Activated naive CD8-positive, alpha-beta T cell treated with anti-CD3 and anti-CD28 coated beads, Interleukin-2, amount 10 ng/mL, durations not matched to agents 7 days and 5 days (primary cell): Measurements from ENCODE around the gene MAP3K6. TPM values are rescaled to one million over a fixed set of nuclear protein-coding genes. Genes with fewer than 3 reads are reported as not detected.
"Not testable (repeated sequence)": the region's sequence is repeated elsewhere in the genome, so short reads cannot be mapped to it uniquely, and the experiment has no call there.

Experiments
- ATAC-seq: fragments of 150-1000 bp; cut with Tn5 transposase; one replicate; pipeline ENCODE4 v1.10.0; 2021; ENCODE audit warnings: low read depth, moderate library complexity
- POLR2A ChIA-PET: fragments of 350-600 bp; sonication (Branson Sonifier 250); formaldehyde crosslinking; loops from one replicate; lab custom pipeline; 2021; ENCODE audit warnings: antibody characterized with exemption; lab: Charles Lee
- DNase-seq: peaks from one replicate; pipeline ENCODE4 v3.0.0; 2021
- H3K27ac Mint-ChIP-seq: one replicate; pipeline ENCODE4 v1.8.0; 2022; ENCODE audit warnings: mild to moderate bottlenecking, mixed read lengths
- H3K27me3 Mint-ChIP-seq: one replicate; pipeline ENCODE4 v1.8.0; 2022; ENCODE audit warnings: mild to moderate bottlenecking, moderate library complexity, mixed read lengths
- H3K36me3 Mint-ChIP-seq: one replicate; pipeline ENCODE4 v1.8.0; 2021; ENCODE audit warnings: mild to moderate bottlenecking, mixed read lengths
- H3K4me1 Mint-ChIP-seq: one replicate; pipeline ENCODE4 v1.8.0; 2021; ENCODE audit warnings: mixed read lengths
- H3K4me3 Mint-ChIP-seq: one replicate; pipeline ENCODE4 v1.8.0; 2022; ENCODE audit warnings: mild to moderate bottlenecking, moderate library complexity, mixed read lengths
- H3K9me3 Mint-ChIP-seq: one replicate; pipeline ENCODE4 v1.8.0; 2021; ENCODE audit warnings: mixed read lengths
- total RNA-seq, 2 experiments: library from RNA; stranded (reverse); gene quantifications; one replicate each; pipeline ENCODE4 v1.2.3, GENCODE V29; 2021

Gene MAP3K6
- total RNA-seq, result 1 to 10 TPM; 8.6 to 9.0 TPM

- H3K9me3 Mint-ChIP-seq, result no peaks in the 10 kb centered on the region
- peak within 1 kb of the TSS; percentile 84 for H3K27ac Mint-ChIP-seq
- H3K36me3 Mint-ChIP-seq, result no peaks in the 10 kb centered on the region
- no peaks in the 10 kb centered on the region for H3K27me3 Mint-ChIP-seq
- H3K4me3 Mint-ChIP-seq, result peak within 1 kb of the TSS; percentile 86
- DNase-seq (peak; percentile 77), ATAC-seq (peak; percentile 55)
- peaks cover 34% of the 10 kb centered on the region for H3K4me1 Mint-ChIP-seq
- POLR2A ChIA-PET, result interaction anchor here (0.5 to 2.8 kb wide), 8 partner anchors 9 to 479 kb away, joined by 3 to 15 read pairs (median 4); partner anchors contain the start of gene SYTL1
Observed at GRCh38 chr1:27366411-27367159, at the start of gene MAP3K6. MAP3K6 (minus strand) TSS chr1:27366961; CDS start chr1:27366597, 364 bp downstream.

- Mint-ChIP-seq H3K4me3 (no peak overlapping the region), H3K36me3 (peaks cover 47% of the 10 kb centered on the region), H3K27ac (no peak overlapping the region), H3K9me3 (no peaks in the 10 kb centered on the region), H3K4me1 (peaks cover 11% of the 10 kb centered on the region), H3K27me3 (no peaks in the 10 kb centered on the region)
- DNase-seq (no peak), ATAC-seq (no peak)
- POLR2A ChIA-PET, result interaction anchor here (1.2 kb wide), 1 partner anchor 194 kb away, joined by 3 read pairs; no protein-coding TSS in a partner anchor
Observed at GRCh38 chr1:27414091-27414490, 47.3 kb upstream of the MAP3K6 start.

- Mint-ChIP-seq H3K4me1 (peaks cover 7% of the 10 kb centered on the region), H3K27ac (no peak overlapping the region), H3K36me3 (peaks cover 47% of the 10 kb centered on the region), H3K27me3 (no peaks in the 10 kb centered on the region), H3K9me3 (no peaks in the 10 kb centered on the region), H3K4me3 (no peak overlapping the region)
- POLR2A ChIA-PET, result interaction anchor here (1.2 kb wide), 1 partner anchor 195 kb away, joined by 3 read pairs; no protein-coding TSS in a partner anchor
- DNase-seq (no peak), ATAC-seq (no peak)
Observed at GRCh38 chr1:27413004-27413403, 46.2 kb upstream of the MAP3K6 start.

- POLR2A ChIA-PET, result no interaction called here
- Mint-ChIP-seq H3K27me3 (no peaks in the 10 kb centered on the region), H3K4me1 (peaks cover 7% of the 10 kb centered on the region), H3K4me3 (no peak overlapping the region), H3K27ac (no peak overlapping the region), H3K36me3 (peaks cover 48% of the 10 kb centered on the region), H3K9me3 (no peaks in the 10 kb centered on the region)
- no peak for DNase-seq
- no peak for ATAC-seq
Observed at GRCh38 chr1:27412502-27412901, 45.7 kb upstream of the MAP3K6 start.

GRCh38 chr1:27410709-27411108 lies 43.9 kb upstream of the MAP3K6 start:
- Mint-ChIP-seq H3K4me3 (no peak overlapping the region), H3K27me3 (no peaks in the 10 kb centered on the region), H3K4me1 (no peaks in the 10 kb centered on the region), H3K36me3 (peaks cover 42% of the 10 kb centered on the region), H3K9me3 (no peaks in the 10 kb centered on the region), H3K27ac (no peak overlapping the region)
- no peak for ATAC-seq
- POLR2A ChIA-PET, result no interaction called here
- no peak for DNase-seq

GRCh38 chr1:27409669-27410068 lies 42.9 kb upstream of the MAP3K6 start:
- no peak overlapping the region for H3K4me3 Mint-ChIP-seq
- H3K27ac Mint-ChIP-seq, result peak overlapping the region; percentile 45
- ATAC-seq (no peak), DNase-seq (no peak)
- H3K36me3 Mint-ChIP-seq, result peaks cover 33% of the 10 kb centered on the region
- no peaks in the 10 kb centered on the region for H3K27me3 Mint-ChIP-seq
- POLR2A ChIA-PET, result no interaction called here
- H3K9me3 Mint-ChIP-seq, result no peaks in the 10 kb centered on the region
- no peaks in the 10 kb centered on the region for H3K4me1 Mint-ChIP-seq

GRCh38 chr1:27408151-27408550 lies 41.4 kb upstream of the MAP3K6 start:
- Mint-ChIP-seq H3K27me3 (no peaks in the 10 kb centered on the region), H3K4me1 (peaks cover 12% of the 10 kb centered on the region), H3K9me3 (no peaks in the 10 kb centered on the region), H3K36me3 (peaks cover 24% of the 10 kb centered on the region), H3K4me3 (no peak overlapping the region), H3K27ac (no peak overlapping the region)
- POLR2A ChIA-PET, result no interaction called here
- no peak for DNase-seq
- ATAC-seq, result no peak

GRCh38 chr1:27406791-27407190 lies 40.0 kb upstream of the MAP3K6 start:
- ATAC-seq, H3K27ac Mint-ChIP-seq, H3K27me3 Mint-ChIP-seq, POLR2A ChIA-PET, H3K4me3 Mint-ChIP-seq, DNase-seq, H3K9me3 Mint-ChIP-seq: not testable (repeated sequence)
- Mint-ChIP-seq H3K36me3 (peaks cover 17% of the 10 kb centered on the region), H3K4me1 (peaks cover 14% of the 10 kb centered on the region)

- H3K4me3 Mint-ChIP-seq, result no peak overlapping the region
- peaks cover 14% of the 10 kb centered on the region for H3K4me1 Mint-ChIP-seq
- peak overlapping the region; percentile 22 for H3K27ac Mint-ChIP-seq
- H3K27me3 Mint-ChIP-seq, result no peaks in the 10 kb centered on the region
- ATAC-seq (no peak), DNase-seq (no peak)
- POLR2A ChIA-PET, result no interaction called here
- no peaks in the 10 kb centered on the region for H3K9me3 Mint-ChIP-seq
- peaks cover 16% of the 10 kb centered on the region for H3K36me3 Mint-ChIP-seq
Observed at GRCh38 chr1:27406362-27406680, 39.6 kb upstream of the MAP3K6 start.

- H3K9me3 Mint-ChIP-seq, H3K4me3 Mint-ChIP-seq, H3K27me3 Mint-ChIP-seq, DNase-seq, POLR2A ChIA-PET, ATAC-seq: not testable (repeated sequence)
- Mint-ChIP-seq H3K36me3 (peaks cover 11% of the 10 kb centered on the region), H3K4me1 (peaks cover 14% of the 10 kb centered on the region), H3K27ac (peak overlapping the region; percentile 22)
Observed at GRCh38 chr1:27405598-27406361, 39.0 kb upstream of the MAP3K6 start.

- Mint-ChIP-seq H3K36me3 (peaks cover 11% of the 10 kb centered on the region), H3K9me3 (no peaks in the 10 kb centered on the region), H3K4me3 (no peak overlapping the region), H3K4me1 (peaks cover 14% of the 10 kb centered on the region), H3K27me3 (no peaks in the 10 kb centered on the region), H3K27ac (no peak overlapping the region)
- no peak for DNase-seq
- ATAC-seq, result no peak
- POLR2A ChIA-PET, result no interaction called here
Observed at GRCh38 chr1:27405074-27405473, 38.3 kb upstream of the MAP3K6 start.

- peak; percentile 7 for ATAC-seq
- Mint-ChIP-seq H3K36me3 (peaks cover 9% of the 10 kb centered on the region), H3K27ac (peak overlapping the region; percentile 70), H3K27me3 (no peaks in the 10 kb centered on the region), H3K4me3 (peak overlapping the region; percentile 49), H3K4me1 (peaks cover 14% of the 10 kb centered on the region), H3K9me3 (no peaks in the 10 kb centered on the region)
- POLR2A ChIA-PET, result interaction anchor here (0.7 to 1.9 kb wide), 3 partner anchors 26 to 206 kb away, joined by 3 to 5 read pairs (median 4); partner anchors contain the start of gene AHDC1
- no peak for DNase-seq
Observed at GRCh38 chr1:27403931-27404330, 37.2 kb upstream of the MAP3K6 start.

- ATAC-seq, result peak; percentile 57
- DNase-seq, result no peak
- Mint-ChIP-seq H3K27me3 (no peaks in the 10 kb centered on the region), H3K27ac (peak overlapping the region; percentile 63), H3K36me3 (peaks cover 6% of the 10 kb centered on the region), H3K4me3 (peak overlapping the region; percentile 17), H3K4me1 (peaks cover 14% of the 10 kb centered on the region), H3K9me3 (no peaks in the 10 kb centered on the region)
- POLR2A ChIA-PET, result interaction anchor here (0.5 to 1.9 kb wide), 6 partner anchors 27 to 260 kb away, joined by 3 to 5 read pairs (median 4); partner anchors contain the start of gene AHDC1
Observed at GRCh38 chr1:27403065-27403726, 36.4 kb upstream of the MAP3K6 start.
